K562 (cell line): Measurements from ENCODE around the gene EMILIN3. TPM values are rescaled to one million over a fixed set of nuclear protein-coding genes. Genes with fewer than 3 reads are reported as not detected.
A peak's percentile ranks its signal among the peaks of the same experiment; 100 is the strongest.

ENCODE experiments used
- ELK1 ChIP-seq: sonication (generic); formaldehyde crosslinking; IDR thresholded peaks from 2 replicates; pipeline ENCODE4 v1.8.1; 2022; ENCODE audit warnings: missing genetic modification reagents
- EP300 ChIP-seq: IDR thresholded peaks from 2 replicates; pipeline ENCODE4 v1.6.1; 2012; ENCODE audit warnings: low read length, improper control_type of control experiment
- GABPA ChIP-seq: fragments of 200-800 bp; sonication (Bioruptor generic); conservative IDR thresholded peaks from 2 replicates; pipeline ENCODE4 v1.6.1; 2016; ENCODE audit warnings: low read depth, missing genetic modification characterization, missing compliant biosample characterization
- HDAC8 ChIP-seq: fragments of 450-650 bp; IDR thresholded peaks from 2 replicates; pipeline ENCODE4 v1.6.1; 2016; ENCODE audit warnings: mild to moderate bottlenecking, missing genetic modification characterization, moderate library complexity, missing compliant biosample characterization
- JUND ChIP-seq, 2 experiments: IDR thresholded peaks; 2 replicates in 1 of 2; 3 replicates in 1 of 2; pipeline ENCODE4 v1.6.1; 2011; ENCODE audit warnings: borderline replicate concordance in 2 of 2, low read depth in 2 of 2, low read length in 2 of 2, improper control_type of control experiment in 1 of 2, missing biosample characterization in 1 of 2, missing genetic modification characterization in 1 of 2, missing genetic modification reagents in 1 of 2
- KAT7 ChIP-seq: sonication (generic); formaldehyde crosslinking; IDR thresholded peaks from 2 replicates; pipeline ENCODE4 v1.8.0; 2022; ENCODE audit warnings: missing genetic modification reagents, mild to moderate bottlenecking, borderline replicate concordance
- KAT8 ChIP-seq: fragments of 450-650 bp; IDR thresholded peaks from 2 replicates; pipeline ENCODE4 v1.6.1; 2016; ENCODE audit warnings: low read depth, mild to moderate bottlenecking
- MECOM ChIP-seq: fragments of 250-450 bp; sonication (Bioruptor Pico); IDR thresholded peaks from 2 replicates; pipeline ENCODE4 v1.8.0; 2022; ENCODE audit warnings: inconsistent platforms
- MIER1 ChIP-seq: fragments of 450-650 bp; IDR thresholded peaks from 2 replicates; pipeline ENCODE4 v1.6.1; 2016; ENCODE audit warnings: antibody characterized with exemption, mild to moderate bottlenecking, low read depth
- NR1H2 ChIP-seq: sonication (generic); formaldehyde crosslinking; IDR thresholded peaks from 2 replicates; pipeline ENCODE4 v1.4.0; 2020; ENCODE audit warnings: mild to moderate bottlenecking, missing genetic modification reagents
- RBM15 ChIP-seq: fragments of 200-400 bp; formaldehyde crosslinking; IDR thresholded peaks from 2 replicates; pipeline ENCODE4 v1.6.1; 2018; ENCODE audit warnings: mild to moderate bottlenecking, low read length, moderate library complexity; ENCODE audit not compliant: insufficient read depth
- TRIM24 ChIP-seq, 2 experiments: fragments of 450-650 bp; IDR thresholded peaks; 2 replicates each; pipeline ENCODE4 v1.6.1; 2016
- TRIM28 ChIP-seq: fragments of 450-650 bp; IDR thresholded peaks from 2 replicates; pipeline ENCODE4 v1.6.1; 2017
- ZBTB34 ChIP-seq: fragments of 250-450 bp; sonication (Bioruptor Pico); IDR thresholded peaks from 2 replicates; pipeline ENCODE4 v1.8.0; 2021; ENCODE audit warnings: mild to moderate bottlenecking, moderate library complexity
- ZNF175 ChIP-seq: fragments of 200-800 bp; sonication (Bioruptor generic); IDR thresholded peaks from 2 replicates; pipeline ENCODE4 v1.6.1; 2016; ENCODE audit warnings: low read depth, mild to moderate bottlenecking, missing genetic modification characterization, missing compliant biosample characterization
- ZNF280A ChIP-seq: fragments of 450-650 bp; IDR thresholded peaks from 2 replicates; pipeline ENCODE4 v1.6.1; 2018; ENCODE audit warnings: mild to moderate bottlenecking, low read depth; ENCODE audit not compliant: partially characterized antibody
- ZNF512 ChIP-seq: IDR thresholded peaks from 2 replicates; pipeline ENCODE4 v1.6.1; 2016; ENCODE audit warnings: missing genetic modification characterization, missing compliant biosample characterization
- ZNF639 ChIP-seq, 2 experiments: fragments of 200-800 bp in 1 of 2; sonication (Bioruptor generic) in 1 of 2; sonication (generic) in 1 of 2; formaldehyde crosslinking in 1 of 2; IDR thresholded peaks in 1 of 2; conservative IDR thresholded peaks in 1 of 2; 2 replicates each; pipeline versions ENCODE4 v1.5.0 to v1.6.1; 2016 to 2020; ENCODE audit warnings: missing compliant biosample characterization in 1 of 2, missing genetic modification characterization in 1 of 2, missing genetic modification reagents in 1 of 2
- polyA plus RNA-seq, 8 experiments: library from polyadenylated mRNA; depleted of rRNA in 4 of 8; stranded (reverse) in 5 of 8; unstranded in 3 of 8; fragments of >200 nt; fragmentation: Nextera tagmentation in 2 of 8; fragmentation: Illumina TruSeq in 1 of 8; extraction: Ambion mirVana in 2 of 8; extraction: Trizol in 1 of 8; gene quantifications; 2 replicates each; pipeline versions ENCODE4 v1.2.1 to v1.2.3, GENCODE V29; 2011 to 2014; ENCODE audit warnings: inconsistent platforms in 1 of 8, missing spikeins in 1 of 8
- total RNA-seq, 7 experiments: library from RNA; depleted of rRNA in 6 of 7; stranded (reverse); fragments of >200 nt in 6 of 7; fragmentation: Illumina TruSeq in 2 of 7; extraction: Trizol in 2 of 7; gene quantifications; 2 replicates each; pipeline versions ENCODE4 v1.2.1 to v1.2.3, GENCODE V29; 2011 to 2021; ENCODE audit warnings: low replicate concordance in 1 of 7

Gene EMILIN3
- total and polyA plus RNA-seq, 9 of the 15 experiments (the other 6 are each of a cell fraction or from before 2014, with no cell fraction given): 0.01 to 0.07 TPM; not detected in 7

- TF ChIP-seq KAT7: no peak
- TF ChIP-seq ZNF512 (tag): no peak
- no peak for TF ChIP-seq MIER1
- TF ChIP-seq GABPA: peak; percentile 33; the same call in 1 of the 2 replicates
- TF ChIP-seq NR1H2: no peak
- no peak for TF ChIP-seq ZNF280A
- TF ChIP-seq HDAC8 (tag): no peak
- TF ChIP-seq ELK1 (CRISPR knock-in tag): no peak
- TF ChIP-seq KAT8: no peak
- TF ChIP-seq JUND (IDR thresholded peaks at IDR 0.05; ENCODE audit: borderline replicate concordance, low read depth, low read length): no peak
- TF ChIP-seq JUND (tag; IDR thresholded peaks at IDR 0.05; ENCODE audit: borderline replicate concordance, low read depth, low read length): peak; percentile 30; the same call in 1 of the 3 replicates
- TF ChIP-seq TRIM28: no peak
- TF ChIP-seq ZBTB34: no peak
- no peak for TF ChIP-seq MECOM (CRISPR knock-in tag)
- no peak for TF ChIP-seq RBM15
- TF ChIP-seq ZNF175 (CRISPR knock-in tag): peak; percentile 56; the same call in 1 of the 2 replicates
- TF ChIP-seq EP300: no peak
- no peak for TF ChIP-seq TRIM24 (IDR thresholded peaks at IDR 0.05)
- no peak for TF ChIP-seq ZNF639 (CRISPR knock-in tag; conservative IDR thresholded peaks at IDR 0.05 in 1 of 2, IDR thresholded peaks at IDR 0.05 in 1 of 2)
Measured at GRCh38 chr20:41329435-41330342, 36.9 kb downstream of the EMILIN3 start (continued).
